GM23338 (cell line): ENCODE data around the gene BATF2. TPM values are rescaled to one million over a fixed set of nuclear protein-coding genes. Genes with fewer than 3 reads are reported as not detected.

Source experiments
- ATAC-seq: fragments of 200-7000 bp; cut with Tn5 transposase; 3 replicates; pipeline ENCODE4 v1.9.1; 2020
- DNase-seq: peaks from one replicate; pipeline ENCODE4 v3.0.0-alpha.2; 2015; ENCODE audit warnings: low spot score
- H2AFZ ChIP-seq: fragments of 200-600 bp; sonication (generic); 2 replicates; pipeline ENCODE4 v1.8.0; 2016; ENCODE audit warnings: antibody characterized with exemption, mild to moderate bottlenecking, moderate library complexity
- H3F3A ChIP-seq: fragments of 200-600 bp; sonication (generic); replicated peaks from 2 replicates; pipeline ENCODE4 v1.8.0; 2017; ENCODE audit warnings: antibody characterized with exemption, mixed run types, low read depth
- H3K27ac ChIP-seq: fragments of 200-600 bp; sonication (generic); 2 replicates; pipeline ENCODE4 v1.6.1; 2016; ENCODE audit warnings: low read depth
- H3K27me3 ChIP-seq: fragments of 200-600 bp; sonication (generic); 2 replicates; pipeline ENCODE4 v1.8.0; 2016; ENCODE audit warnings: mild to moderate bottlenecking, mixed run types, moderate library complexity; ENCODE audit not compliant: insufficient read depth
- H3K36me3 ChIP-seq: fragments of 200-600 bp; sonication (generic); 2 replicates; pipeline ENCODE4 v1.8.0; 2016; ENCODE audit warnings: mild to moderate bottlenecking; ENCODE audit not compliant: insufficient read depth
- H3K4me1 ChIP-seq: fragments of 200-600 bp; sonication (generic); 2 replicates; pipeline ENCODE4 v1.8.0; 2016; ENCODE audit warnings: mild to moderate bottlenecking, moderate library complexity; ENCODE audit not compliant: insufficient read depth
- H3K4me2 ChIP-seq: fragments of 200-600 bp; sonication (generic); 2 replicates; pipeline ENCODE4 v1.7.1; 2017; ENCODE audit warnings: mixed run types
- H3K4me3 ChIP-seq: fragments of 200-600 bp; sonication (generic); 2 replicates; pipeline ENCODE4 v1.6.1; 2016; ENCODE audit warnings: mixed run types
- H3K79me2 ChIP-seq: fragments of 200-600 bp; sonication (generic); replicated peaks from 2 replicates; pipeline ENCODE4 v1.8.0; 2017; ENCODE audit warnings: mild to moderate bottlenecking; ENCODE audit not compliant: insufficient read depth
- H3K9me2 ChIP-seq: fragments of 200-600 bp; sonication (generic); 2 replicates; pipeline ENCODE4 v1.8.0; 2017; ENCODE audit not compliant: insufficient read depth
- H4K20me1 ChIP-seq: fragments of 200-600 bp; sonication (generic); replicated peaks from 2 replicates; pipeline ENCODE4 v1.8.0; 2017; ENCODE audit warnings: mild to moderate bottlenecking; ENCODE audit not compliant: insufficient read depth
- H3K27ac Mint-ChIP-seq: 2 replicates; pipeline ENCODE4 v1.8.0; 2020; ENCODE audit warnings: inconsistent platforms, mild to moderate bottlenecking, moderate library complexity, mixed read lengths
- H3K27me3 Mint-ChIP-seq: 3 replicates; pipeline ENCODE4 v1.8.0; 2022; ENCODE audit warnings: low read depth, mild to moderate bottlenecking, moderate library complexity, mixed read lengths, inconsistent platforms; ENCODE audit not compliant: insufficient read depth, poor library complexity
- H3K36me3 Mint-ChIP-seq: 3 replicates; pipeline ENCODE4 v1.8.0; 2021; ENCODE audit warnings: low read depth, mild to moderate bottlenecking, inconsistent platforms, moderate library complexity, mixed read lengths
- H3K4me1 Mint-ChIP-seq: 3 replicates; pipeline ENCODE4 v1.8.0; 2020; ENCODE audit warnings: mild to moderate bottlenecking, inconsistent platforms, mixed read lengths
- H3K4me3 Mint-ChIP-seq: 3 replicates; pipeline ENCODE4 v1.8.0; 2021; ENCODE audit warnings: moderate library complexity, mild to moderate bottlenecking, inconsistent platforms, mixed read lengths
- H3K9me3 Mint-ChIP-seq: 3 replicates; pipeline ENCODE4 v1.8.0; 2020; ENCODE audit warnings: moderate library complexity, mild to moderate bottlenecking, inconsistent platforms, mixed read lengths
- EZH2phosphoT487 ChIP-seq: fragments of 200-600 bp; sonication (generic); IDR thresholded peaks from one replicate; pipeline ENCODE4 v1.8.1; 2018; ENCODE audit warnings: antibody characterized with exemption; ENCODE audit not compliant: unreplicated experiment
- JUNB ChIP-seq: IDR thresholded peaks from one replicate; pipeline ENCODE4 v1.6.1; 2016; ENCODE audit warnings: antibody characterized with exemption; ENCODE audit not compliant: unreplicated experiment
- NANOG ChIP-seq: IDR thresholded peaks from 2 replicates; pipeline ENCODE4 v1.6.1; 2016; ENCODE audit warnings: antibody characterized with exemption, borderline replicate concordance
- POLR2AphosphoS5 ChIP-seq: IDR thresholded peaks from 2 replicates; pipeline ENCODE4 v1.6.1; 2016; ENCODE audit warnings: antibody characterized with exemption, low read depth
- STAT1 ChIP-seq: IDR thresholded peaks from one replicate; pipeline ENCODE4 v1.6.1; 2016; ENCODE audit warnings: antibody characterized with exemption; ENCODE audit not compliant: unreplicated experiment
- ZNF331 ChIP-seq: fragments of 250-450 bp; sonication (Bioruptor Pico); IDR thresholded peaks from 2 replicates; pipeline ENCODE4 v1.5.0; 2020; ENCODE audit warnings: low read depth, mild to moderate bottlenecking, moderate library complexity
- polyA plus RNA-seq: library from polyadenylated mRNA; unstranded; fragments of >200 nt; fragmentation: Nextera tagmentation; extraction: Ambion mirVana; gene quantifications from 2 replicates; pipeline ENCODE4 v1.2.1, GENCODE V29; 2016
- total RNA-seq: library from RNA; depleted of rRNA; stranded (reverse); fragments of >200 nt; shearing (Covaris generic); gene quantifications from 2 replicates; pipeline ENCODE4 v1.2.3, GENCODE V29; 2014
- TF ChIP-seq, protein P1 (sequence below): IDR thresholded peaks from one replicate; pipeline ENCODE4 v1.6.1; 2018; ENCODE audit warnings: antibody characterized with exemption; ENCODE audit not compliant: unreplicated experiment
- TF ChIP-seq, protein P2 (sequence below): fragments of 250-450 bp; sonication (Bioruptor Pico); IDR thresholded peaks from 2 replicates; pipeline ENCODE4 v1.5.0; 2020; ENCODE audit warnings: mild to moderate bottlenecking, moderate library complexity
- TF ChIP-seq, protein P3 (sequence below): IDR thresholded peaks from 2 replicates; pipeline ENCODE4 v1.6.1; 2016; ENCODE audit warnings: antibody characterized with exemption
- TF ChIP-seq, protein P4 (sequence below), 2 experiments: fragments of 200-600 bp in 1 of 2; sonication (generic) in 1 of 2; conservative IDR thresholded peaks; 2 replicates each; pipeline versions ENCODE4 v1.5.1 to v1.6.1; 2016 to 2017; ENCODE audit warnings: antibody characterized with exemption in 2 of 2, low read depth in 2 of 2, mild to moderate bottlenecking in 2 of 2, moderate library complexity in 1 of 2

BATF2 gene
- total and polyA plus RNA-seq, 2 experiments from 2014 or later, result 0.53 to 1.6 TPM

DNA sequence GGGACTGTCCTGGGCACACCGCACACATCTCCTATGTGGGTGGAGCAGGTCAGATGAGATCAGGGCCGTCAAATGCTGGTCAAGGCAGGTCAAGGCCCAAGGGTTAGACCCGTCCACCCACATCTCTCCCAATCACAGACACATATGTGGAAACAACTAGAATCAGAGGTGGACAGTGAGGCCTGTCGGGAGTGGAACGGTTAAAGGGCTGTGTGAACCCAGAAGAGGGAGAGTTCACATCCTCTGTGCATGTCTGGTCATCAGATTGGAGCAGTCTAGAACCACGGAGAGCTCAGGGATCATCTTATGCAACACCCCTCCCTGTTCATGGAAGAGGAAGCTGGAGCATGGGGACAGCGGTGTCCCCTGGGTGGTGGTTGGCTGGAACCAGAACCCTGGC is 23.1 kb upstream of the BATF2 start:
- Histone ChIP-seq H3K4me1 (no peaks in the 10 kb centered on the region; the same call in 1 of the 2 replicates), H3K27ac (no peak overlapping the region), H3K4me2 (no peak overlapping the region), H3K36me3 (no peaks in the 10 kb centered on the region), H4K20me1 (0 out of 2 replicates have a peak, but pooled peaks cover 2% of the 10 kb centered on the region), H3K4me3 (no peak overlapping the region), H2AFZ (no peak overlapping the region), H3K27me3 (no peaks in the 10 kb centered on the region), H3K79me2 (peaks cover 10% of the 10 kb centered on the region; the same call in 1 of the 2 replicates), H3F3A (0 out of 2 replicates have a peak, but pooled peaks cover 6% of the 10 kb centered on the region), H3K9me2 (no peaks in the 10 kb centered on the region)
- Mint-ChIP-seq H3K27ac (no peak overlapping the region), H3K27me3 (peaks cover 8% of the 10 kb centered on the region), H3K4me1 (peaks cover 6% of the 10 kb centered on the region; the same call in 1 of the 3 replicates), H3K9me3 (no peaks in the 10 kb centered on the region; the same call in 2 of the 3 replicates), H3K4me3 (no peak overlapping the region), H3K36me3 (peaks cover 42% of the 10 kb centered on the region)
- ATAC-seq (no peak), DNase-seq (no peak)
- TF ChIP-seq, protein P1, sequence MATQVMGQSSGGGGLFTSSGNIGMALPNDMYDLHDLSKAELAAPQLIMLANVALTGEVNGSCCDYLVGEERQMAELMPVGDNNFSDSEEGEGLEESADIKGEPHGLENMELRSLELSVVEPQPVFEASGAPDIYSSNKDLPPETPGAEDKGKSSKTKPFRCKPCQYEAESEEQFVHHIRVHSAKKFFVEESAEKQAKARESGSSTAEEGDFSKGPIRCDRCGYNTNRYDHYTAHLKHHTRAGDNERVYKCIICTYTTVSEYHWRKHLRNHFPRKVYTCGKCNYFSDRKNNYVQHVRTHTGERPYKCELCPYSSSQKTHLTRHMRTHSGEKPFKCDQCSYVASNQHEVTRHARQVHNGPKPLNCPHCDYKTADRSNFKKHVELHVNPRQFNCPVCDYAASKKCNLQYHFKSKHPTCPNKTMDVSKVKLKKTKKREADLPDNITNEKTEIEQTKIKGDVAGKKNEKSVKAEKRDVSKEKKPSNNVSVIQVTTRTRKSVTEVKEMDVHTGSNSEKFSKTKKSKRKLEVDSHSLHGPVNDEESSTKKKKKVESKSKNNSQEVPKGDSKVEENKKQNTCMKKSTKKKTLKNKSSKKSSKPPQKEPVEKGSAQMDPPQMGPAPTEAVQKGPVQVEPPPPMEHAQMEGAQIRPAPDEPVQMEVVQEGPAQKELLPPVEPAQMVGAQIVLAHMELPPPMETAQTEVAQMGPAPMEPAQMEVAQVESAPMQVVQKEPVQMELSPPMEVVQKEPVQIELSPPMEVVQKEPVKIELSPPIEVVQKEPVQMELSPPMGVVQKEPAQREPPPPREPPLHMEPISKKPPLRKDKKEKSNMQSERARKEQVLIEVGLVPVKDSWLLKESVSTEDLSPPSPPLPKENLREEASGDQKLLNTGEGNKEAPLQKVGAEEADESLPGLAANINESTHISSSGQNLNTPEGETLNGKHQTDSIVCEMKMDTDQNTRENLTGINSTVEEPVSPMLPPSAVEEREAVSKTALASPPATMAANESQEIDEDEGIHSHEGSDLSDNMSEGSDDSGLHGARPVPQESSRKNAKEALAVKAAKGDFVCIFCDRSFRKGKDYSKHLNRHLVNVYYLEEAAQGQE, result no peak
- TF ChIP-seq JUNB, result no peak
- TF ChIP-seq, protein P2, sequence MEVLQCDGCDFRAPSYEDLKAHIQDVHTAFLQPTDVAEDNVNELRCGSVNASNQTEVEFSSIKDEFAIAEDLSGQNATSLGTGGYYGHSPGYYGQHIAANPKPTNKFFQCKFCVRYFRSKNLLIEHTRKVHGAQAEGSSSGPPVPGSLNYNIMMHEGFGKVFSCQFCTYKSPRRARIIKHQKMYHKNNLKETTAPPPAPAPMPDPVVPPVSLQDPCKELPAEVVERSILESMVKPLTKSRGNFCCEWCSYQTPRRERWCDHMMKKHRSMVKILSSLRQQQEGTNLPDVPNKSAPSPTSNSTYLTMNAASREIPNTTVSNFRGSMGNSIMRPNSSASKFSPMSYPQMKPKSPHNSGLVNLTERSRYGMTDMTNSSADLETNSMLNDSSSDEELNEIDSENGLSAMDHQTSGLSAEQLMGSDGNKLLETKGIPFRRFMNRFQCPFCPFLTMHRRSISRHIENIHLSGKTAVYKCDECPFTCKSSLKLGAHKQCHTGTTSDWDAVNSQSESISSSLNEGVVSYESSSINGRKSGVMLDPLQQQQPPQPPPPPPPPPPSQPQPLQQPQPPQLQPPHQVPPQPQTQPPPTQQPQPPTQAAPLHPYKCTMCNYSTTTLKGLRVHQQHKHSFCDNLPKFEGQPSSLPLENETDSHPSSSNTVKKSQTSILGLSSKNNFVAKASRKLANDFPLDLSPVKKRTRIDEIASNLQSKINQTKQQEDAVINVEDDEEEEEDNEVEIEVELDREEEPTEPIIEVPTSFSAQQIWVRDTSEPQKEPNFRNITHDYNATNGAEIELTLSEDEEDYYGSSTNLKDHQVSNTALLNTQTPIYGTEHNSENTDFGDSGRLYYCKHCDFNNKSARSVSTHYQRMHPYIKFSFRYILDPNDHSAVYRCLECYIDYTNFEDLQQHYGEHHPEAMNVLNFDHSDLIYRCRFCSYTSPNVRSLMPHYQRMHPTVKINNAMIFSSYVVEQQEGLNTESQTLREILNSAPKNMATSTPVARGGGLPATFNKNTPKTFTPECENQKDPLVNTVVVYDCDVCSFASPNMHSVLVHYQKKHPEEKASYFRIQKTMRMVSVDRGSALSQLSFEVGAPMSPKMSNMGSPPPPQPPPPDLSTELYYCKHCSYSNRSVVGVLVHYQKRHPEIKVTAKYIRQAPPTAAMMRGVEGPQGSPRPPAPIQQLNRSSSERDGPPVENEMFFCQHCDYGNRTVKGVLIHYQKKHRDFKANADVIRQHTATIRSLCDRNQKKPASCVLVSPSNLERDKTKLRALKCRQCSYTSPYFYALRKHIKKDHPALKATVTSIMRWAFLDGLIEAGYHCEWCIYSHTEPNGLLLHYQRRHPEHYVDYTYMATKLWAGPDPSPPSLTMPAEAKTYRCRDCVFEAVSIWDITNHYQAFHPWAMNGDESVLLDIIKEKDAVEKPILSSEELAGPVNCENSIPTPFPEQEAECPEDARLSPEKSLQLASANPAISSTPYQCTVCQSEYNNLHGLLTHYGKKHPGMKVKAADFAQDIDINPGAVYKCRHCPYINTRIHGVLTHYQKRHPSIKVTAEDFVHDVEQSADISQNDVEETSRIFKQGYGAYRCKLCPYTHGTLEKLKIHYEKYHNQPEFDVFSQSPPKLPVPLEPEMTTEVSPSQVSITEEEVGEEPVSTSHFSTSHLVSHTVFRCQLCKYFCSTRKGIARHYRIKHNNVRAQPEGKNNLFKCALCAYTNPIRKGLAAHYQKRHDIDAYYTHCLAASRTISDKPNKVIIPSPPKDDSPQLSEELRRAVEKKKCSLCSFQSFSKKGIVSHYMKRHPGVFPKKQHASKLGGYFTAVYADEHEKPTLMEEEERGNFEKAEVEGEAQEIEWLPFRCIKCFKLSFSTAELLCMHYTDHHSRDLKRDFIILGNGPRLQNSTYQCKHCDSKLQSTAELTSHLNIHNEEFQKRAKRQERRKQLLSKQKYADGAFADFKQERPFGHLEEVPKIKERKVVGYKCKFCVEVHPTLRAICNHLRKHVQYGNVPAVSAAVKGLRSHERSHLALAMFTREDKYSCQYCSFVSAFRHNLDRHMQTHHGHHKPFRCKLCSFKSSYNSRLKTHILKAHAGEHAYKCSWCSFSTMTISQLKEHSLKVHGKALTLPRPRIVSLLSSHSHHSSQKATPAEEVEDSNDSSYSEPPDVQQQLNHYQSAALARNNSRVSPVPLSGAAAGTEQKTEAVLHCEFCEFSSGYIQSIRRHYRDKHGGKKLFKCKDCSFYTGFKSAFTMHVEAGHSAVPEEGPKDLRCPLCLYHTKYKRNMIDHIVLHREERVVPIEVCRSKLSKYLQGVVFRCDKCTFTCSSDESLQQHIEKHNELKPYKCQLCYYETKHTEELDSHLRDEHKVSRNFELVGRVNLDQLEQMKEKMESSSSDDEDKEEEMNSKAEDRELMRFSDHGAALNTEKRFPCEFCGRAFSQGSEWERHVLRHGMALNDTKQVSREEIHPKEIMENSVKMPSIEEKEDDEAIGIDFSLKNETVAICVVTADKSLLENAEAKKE, result no peak
- TF ChIP-seq POLR2AphosphoS5, result no peak
- TF ChIP-seq EZH2phosphoT487, result no peak
- TF ChIP-seq, protein P3, sequence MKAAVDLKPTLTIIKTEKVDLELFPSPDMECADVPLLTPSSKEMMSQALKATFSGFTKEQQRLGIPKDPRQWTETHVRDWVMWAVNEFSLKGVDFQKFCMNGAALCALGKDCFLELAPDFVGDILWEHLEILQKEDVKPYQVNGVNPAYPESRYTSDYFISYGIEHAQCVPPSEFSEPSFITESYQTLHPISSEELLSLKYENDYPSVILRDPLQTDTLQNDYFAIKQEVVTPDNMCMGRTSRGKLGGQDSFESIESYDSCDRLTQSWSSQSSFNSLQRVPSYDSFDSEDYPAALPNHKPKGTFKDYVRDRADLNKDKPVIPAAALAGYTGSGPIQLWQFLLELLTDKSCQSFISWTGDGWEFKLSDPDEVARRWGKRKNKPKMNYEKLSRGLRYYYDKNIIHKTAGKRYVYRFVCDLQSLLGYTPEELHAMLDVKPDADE, result no peak
- TF ChIP-seq ZNF331 (CRISPR knock-in tag), result no peak
- no peak for TF ChIP-seq STAT1
- TF ChIP-seq, protein P4, sequence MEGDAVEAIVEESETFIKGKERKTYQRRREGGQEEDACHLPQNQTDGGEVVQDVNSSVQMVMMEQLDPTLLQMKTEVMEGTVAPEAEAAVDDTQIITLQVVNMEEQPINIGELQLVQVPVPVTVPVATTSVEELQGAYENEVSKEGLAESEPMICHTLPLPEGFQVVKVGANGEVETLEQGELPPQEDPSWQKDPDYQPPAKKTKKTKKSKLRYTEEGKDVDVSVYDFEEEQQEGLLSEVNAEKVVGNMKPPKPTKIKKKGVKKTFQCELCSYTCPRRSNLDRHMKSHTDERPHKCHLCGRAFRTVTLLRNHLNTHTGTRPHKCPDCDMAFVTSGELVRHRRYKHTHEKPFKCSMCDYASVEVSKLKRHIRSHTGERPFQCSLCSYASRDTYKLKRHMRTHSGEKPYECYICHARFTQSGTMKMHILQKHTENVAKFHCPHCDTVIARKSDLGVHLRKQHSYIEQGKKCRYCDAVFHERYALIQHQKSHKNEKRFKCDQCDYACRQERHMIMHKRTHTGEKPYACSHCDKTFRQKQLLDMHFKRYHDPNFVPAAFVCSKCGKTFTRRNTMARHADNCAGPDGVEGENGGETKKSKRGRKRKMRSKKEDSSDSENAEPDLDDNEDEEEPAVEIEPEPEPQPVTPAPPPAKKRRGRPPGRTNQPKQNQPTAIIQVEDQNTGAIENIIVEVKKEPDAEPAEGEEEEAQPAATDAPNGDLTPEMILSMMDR (conservative IDR thresholded peaks at IDR 0.05; ENCODE audit: low read depth in 2 of 2), result no peak
- no peak for TF ChIP-seq NANOG
